G401.6 (cell line): Measurements from ENCODE around the gene OTULIN.

Source experiments
- FAIRE-seq: peaks from 2 replicates; lab custom pipeline; 2012; peaks lifted over from hg19 to GRCh38; lab: Jason Lieb, UNC

Gene OTULIN

GRCh38 chr5:14744296-14745187, 80.0 kb downstream of the OTULIN start:
- no peak for FAIRE-seq

- no peak for FAIRE-seq
Observed at GRCh38 chr5:14745188-14745563, 80.7 kb downstream of the OTULIN start.

GRCh38 chr5:14745753-14746152, 81.2 kb downstream of the OTULIN start:
- no peak for FAIRE-seq

GRCh38 chr5:14748180-14748900, 83.8 kb downstream of the OTULIN start:
- FAIRE-seq = no peak
